Immature natural killer cell (primary cell): ENCODE results near the gene MED12L. TPM values are rescaled to one million over a fixed set of nuclear protein-coding genes. Genes with fewer than 3 reads are reported as not detected.

Experiments
- DNase-seq, 3 donors: peaks; one replicate each; pipeline ENCODE4 v3.0.0; 2022; ENCODE audit warnings: mixed read lengths in 1 of 3
- H3K27ac Mint-ChIP-seq, 6 donors: one replicate each; pipeline ENCODE4 v1.8.0; 2020; ENCODE audit warnings: mixed read lengths in 6 of 6, mild to moderate bottlenecking in 5 of 6, inconsistent platforms in 4 of 6, moderate library complexity in 3 of 6
- H3K27me3 Mint-ChIP-seq, 3 donors: one replicate each; pipeline ENCODE4 v1.8.0; 2020 to 2021; ENCODE audit warnings: low read depth in 3 of 3, mild to moderate bottlenecking in 3 of 3, mixed read lengths in 3 of 3, moderate library complexity in 3 of 3, inconsistent platforms in 1 of 3
- H3K36me3 Mint-ChIP-seq, 3 donors: one replicate each; pipeline ENCODE4 v1.8.0; 2020; ENCODE audit warnings: mixed read lengths in 3 of 3, inconsistent platforms in 2 of 3, mild to moderate bottlenecking in 2 of 3
- H3K4me1 Mint-ChIP-seq, 2 donors: one replicate each; pipeline ENCODE4 v1.8.0; 2020; ENCODE audit warnings: inconsistent platforms in 2 of 2, mild to moderate bottlenecking in 2 of 2, mixed read lengths in 2 of 2, moderate library complexity in 1 of 2
- H3K4me3 Mint-ChIP-seq, 5 donors: one replicate each; pipeline ENCODE4 v1.8.0; 2020; ENCODE audit warnings: mild to moderate bottlenecking in 5 of 5, mixed read lengths in 5 of 5, inconsistent platforms in 3 of 5, moderate library complexity in 3 of 5
- H3K9me3 Mint-ChIP-seq, 6 donors: one replicate each; pipeline ENCODE4 v1.8.0; 2020; ENCODE audit warnings: mild to moderate bottlenecking in 6 of 6, mixed read lengths in 6 of 6, inconsistent platforms in 4 of 6, moderate library complexity in 3 of 6
- polyA plus RNA-seq, 3 donors: library from polyadenylated mRNA; unstranded; fragments of 300-500 nt; fragmentation: Illumina TruSeq; gene quantifications; one replicate each; pipeline ENCODE4 v1.2.3, GENCODE V29; 2021

Gene MED12L
- polyA plus RNA-seq, 3 donors from 2014 or later, result 0.18 TPM; not detected in 2

- Mint-ChIP-seq H3K4me3 (no peak overlapping the region), H3K4me1 (peaks cover 35 to 46% of the 10 kb centered on the region in 2 donors), H3K36me3 (no peaks in the 10 kb centered on the region), H3K27me3 (peaks cover 2 to 4% (median 2%) of the 10 kb centered on the region in 3 donors), H3K9me3 (no peaks in the 10 kb centered on the region), H3K27ac (no peak overlapping the region)
- DNase-seq, result no peak
Observed at GRCh38 chr3:151303751-151304150, 218.3 kb downstream of the MED12L start.

DNA sequence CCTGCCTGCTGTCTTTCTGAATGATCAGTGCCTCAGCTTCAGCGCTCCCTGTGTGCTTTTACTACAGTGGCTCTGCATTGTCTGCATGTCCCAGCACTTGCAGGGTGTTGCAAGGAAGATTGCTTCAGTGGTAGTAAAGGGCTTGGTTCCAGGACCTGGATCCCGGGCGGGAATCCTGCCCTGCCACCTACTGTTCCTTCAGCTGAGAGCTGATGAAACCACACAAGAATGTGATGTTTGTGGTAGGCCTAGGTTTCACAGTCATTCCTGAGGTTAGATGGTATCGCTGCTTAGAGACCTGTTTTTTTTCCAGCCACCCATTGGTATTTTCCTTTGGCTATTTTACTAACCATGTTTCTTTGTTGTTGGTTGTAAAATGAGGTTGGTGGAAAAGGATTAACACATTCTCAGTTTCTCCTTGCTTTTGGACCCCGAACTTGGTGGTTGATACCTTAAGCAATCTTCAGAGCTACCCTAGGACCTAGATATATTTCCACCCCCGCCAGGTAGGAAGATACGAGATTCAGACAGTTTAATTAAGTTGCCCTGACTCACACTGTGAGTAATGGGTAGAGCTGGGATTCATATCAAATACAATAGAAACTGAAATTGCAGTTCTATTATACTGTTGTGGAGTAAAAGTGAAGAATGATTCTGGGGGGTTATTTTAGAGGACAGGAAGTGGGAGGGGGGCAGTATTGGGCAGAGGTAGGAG lies 219.8 kb downstream of the MED12L start:
- Mint-ChIP-seq H3K4me1 (peaks cover 35 to 53% of the 10 kb centered on the region in 2 donors), H3K36me3 (no peaks in the 10 kb centered on the region), H3K27me3 (peaks cover 2 to 4% (median 2%) of the 10 kb centered on the region in 3 donors), H3K4me3 (peak overlapping the region; percentile 8 to 68 (median 48)), H3K9me3 (no peaks in the 10 kb centered on the region), H3K27ac (peak overlapping the region in 1 of 6 donors; percentile 39)
- DNase-seq, result peak in 1 of 3 donors; percentile 19

GRCh38 chr3:151305775-151306151 lies 220.3 kb downstream of the MED12L start:
- Mint-ChIP-seq H3K36me3 (no peaks in the 10 kb centered on the region), H3K27ac (peak overlapping the region in 3 of 6 donors; percentile 9 to 36 (median 31)), H3K9me3 (no peaks in the 10 kb centered on the region), H3K4me3 (peak overlapping the region; percentile 8 to 68 (median 50)), H3K4me1 (peaks cover 35 to 53% of the 10 kb centered on the region in 2 donors), H3K27me3 (peaks cover 2 to 3% (median 2%) of the 10 kb centered on the region in 3 donors)
- DNase-seq, result no peak

DNA sequence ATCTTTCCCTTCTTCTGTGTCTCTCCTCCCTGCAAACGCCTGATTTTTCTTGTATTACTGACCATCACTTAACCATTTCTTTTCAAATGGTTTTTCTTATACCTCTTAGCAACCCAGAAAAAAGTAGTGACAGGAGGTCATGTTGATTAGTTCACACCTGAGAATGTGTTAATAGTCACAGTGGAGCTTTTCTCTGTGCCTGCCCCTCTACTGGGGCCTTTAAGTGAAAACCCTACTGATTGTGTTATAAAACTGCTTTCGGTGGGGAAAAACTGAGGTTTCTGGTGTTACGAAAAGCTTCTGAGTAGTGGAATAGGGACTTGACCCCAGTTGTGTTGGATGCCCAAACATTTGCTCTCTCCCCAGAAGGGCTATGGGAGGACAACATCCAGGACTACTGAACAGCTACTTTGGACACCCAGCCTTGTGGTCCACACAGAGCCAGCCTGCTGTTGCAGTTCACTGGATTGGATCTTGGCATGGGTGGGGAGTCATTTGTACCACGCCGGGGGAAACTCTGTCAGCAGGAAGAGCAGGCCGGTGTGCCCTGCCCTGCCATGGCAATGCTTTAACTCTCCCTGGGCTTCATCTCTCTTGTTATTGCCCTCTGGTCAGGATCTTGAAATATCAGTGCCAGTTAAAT lies 220.8 kb downstream of the MED12L start:
- no peak for DNase-seq
- Mint-ChIP-seq H3K9me3 (no peaks in the 10 kb centered on the region), H3K27ac (peak overlapping the region in 3 of 6 donors; percentile 9 to 45 (median 36)), H3K4me1 (peaks cover 35 to 53% of the 10 kb centered on the region in 2 donors), H3K27me3 (peaks cover 1 to 2% (median 2%) of the 10 kb centered on the region in 3 donors), H3K36me3 (no peaks in the 10 kb centered on the region), H3K4me3 (peak overlapping the region; percentile 25 to 68 (median 50))

DNA sequence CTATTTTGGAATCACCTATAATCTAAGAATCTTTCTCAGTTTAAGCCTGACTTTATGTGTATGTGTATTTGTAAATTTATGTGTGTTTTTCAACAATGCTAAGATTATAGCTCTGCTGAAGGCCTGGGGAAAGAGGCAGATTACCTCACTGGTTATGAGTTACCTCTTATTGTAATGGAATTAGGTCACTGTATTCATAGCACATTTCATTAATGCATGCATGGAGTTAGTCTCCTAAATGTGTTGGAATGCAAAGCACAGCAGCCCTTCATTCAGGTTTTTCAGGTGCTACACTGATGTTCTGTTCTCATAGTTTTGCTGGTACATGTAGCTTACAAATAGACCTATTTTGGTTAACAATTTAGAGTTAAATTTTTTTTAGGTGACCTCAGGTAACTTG lies 221.7 kb downstream of the MED12L start:
- peaks cover 35 to 53% of the 10 kb centered on the region in 2 donors for H3K4me1 Mint-ChIP-seq
- no peaks in the 10 kb centered on the region for H3K9me3 Mint-ChIP-seq
- H3K27ac Mint-ChIP-seq, result peak overlapping the region in 1 of 6 donors; percentile 20
- H3K27me3 Mint-ChIP-seq, result peaks cover 0 to 2% (median 2%) of the 10 kb centered on the region in 3 donors
- no peaks in the 10 kb centered on the region for H3K36me3 Mint-ChIP-seq
- no peak for DNase-seq
- H3K4me3 Mint-ChIP-seq, result no peak overlapping the region

DNA sequence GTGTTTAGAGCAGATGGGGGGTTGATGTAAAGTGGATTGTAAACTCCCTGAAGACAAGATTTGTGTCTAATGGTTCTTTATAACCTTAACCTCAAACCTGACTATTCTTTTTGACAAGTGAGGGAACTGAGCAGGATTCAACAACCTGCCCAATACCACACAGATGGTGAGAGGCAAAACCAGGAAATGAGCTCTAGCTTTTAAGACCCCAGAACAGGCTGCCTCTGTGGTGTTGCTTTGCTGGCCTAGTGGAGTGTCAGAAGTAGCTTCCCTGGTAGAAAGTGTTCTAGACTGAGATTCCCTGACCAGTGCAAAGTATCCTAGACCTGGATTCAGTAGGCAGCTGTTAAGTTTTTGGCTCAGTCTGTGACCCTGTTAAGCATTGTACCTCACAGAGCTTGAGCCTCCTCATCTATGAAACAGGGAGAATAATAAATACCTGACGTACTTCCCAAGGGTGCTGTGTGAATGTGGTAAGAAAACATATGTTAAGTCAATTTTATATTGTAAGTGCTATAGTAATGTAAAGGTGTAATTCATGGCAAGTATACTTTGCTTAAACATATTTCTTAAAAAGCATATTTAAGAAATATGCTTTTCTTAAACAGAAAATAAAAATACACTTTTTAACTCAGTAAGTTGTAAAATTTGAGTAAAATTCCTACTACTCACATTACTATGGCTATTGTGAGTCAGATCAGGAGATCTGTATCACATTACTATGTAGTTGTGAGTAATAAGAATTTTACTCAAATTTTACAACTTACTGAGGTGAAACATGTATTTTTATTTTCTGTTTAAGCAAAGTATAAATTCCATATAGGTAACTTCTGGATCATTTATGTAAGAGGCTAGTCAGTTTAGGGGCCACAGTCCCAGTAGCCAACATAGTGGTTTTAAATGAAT lies 222.4 kb downstream of the MED12L start:
- H3K27me3 Mint-ChIP-seq, result peaks cover 0 to 2% (median 2%) of the 10 kb centered on the region in 3 donors
- no peaks in the 10 kb centered on the region for H3K9me3 Mint-ChIP-seq
- peak overlapping the region in 1 of 5 donors; percentile 37 for H3K4me3 Mint-ChIP-seq
- no peaks in the 10 kb centered on the region for H3K36me3 Mint-ChIP-seq
- no peak for DNase-seq
- H3K27ac Mint-ChIP-seq, result peak overlapping the region in 1 of 6 donors; percentile 20
- peaks cover 35 to 53% of the 10 kb centered on the region in 2 donors for H3K4me1 Mint-ChIP-seq

DNA sequence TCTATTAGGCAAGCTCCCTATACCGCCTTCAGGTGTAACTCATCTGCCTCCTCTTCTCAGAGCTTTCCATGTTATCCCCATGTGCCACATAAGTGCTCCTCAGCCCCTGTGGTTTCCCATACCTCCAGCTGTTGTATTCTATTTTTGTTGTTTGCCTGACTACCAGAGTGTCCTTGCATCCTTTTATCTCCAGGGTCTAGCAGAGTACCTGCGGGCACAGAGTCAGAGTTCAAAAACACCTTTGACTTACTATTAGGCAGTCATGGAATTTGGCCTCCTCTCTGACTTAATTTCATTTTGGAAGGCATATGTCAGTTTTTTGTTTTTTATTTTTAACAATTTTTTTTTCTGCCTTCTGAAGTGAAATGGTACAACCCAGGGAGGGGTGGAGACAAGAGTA lies 224.1 kb downstream of the MED12L start:
- Mint-ChIP-seq H3K27ac (no peak overlapping the region), H3K4me3 (no peak overlapping the region), H3K4me1 (peaks cover 32 to 47% of the 10 kb centered on the region in 2 donors), H3K9me3 (no peaks in the 10 kb centered on the region), H3K27me3 (peaks cover 0 to 2% (median 0%) of the 10 kb centered on the region in 3 donors), H3K36me3 (no peaks in the 10 kb centered on the region)
- DNase-seq, result no peak

- H3K9me3 Mint-ChIP-seq, result no peaks in the 10 kb centered on the region
- H3K4me1 Mint-ChIP-seq, result peaks cover 0 to 14% of the 10 kb centered on the region in 2 donors
- no peaks in the 10 kb centered on the region for H3K36me3 Mint-ChIP-seq
Observed at GRCh38 chr3:151312972-151313371, 227.5 kb downstream of the MED12L start.

GRCh38 chr3:151314137-151314536 lies 228.7 kb downstream of the MED12L start:
- H3K27ac Mint-ChIP-seq, result no peak overlapping the region
- no peak for DNase-seq
- peaks cover 0 to 1% (median 0%) of the 10 kb centered on the region in 3 donors for H3K27me3 Mint-ChIP-seq
- no peaks in the 10 kb centered on the region for H3K9me3 Mint-ChIP-seq
- no peaks in the 10 kb centered on the region for H3K36me3 Mint-ChIP-seq
- H3K4me1 Mint-ChIP-seq, result peaks cover 0 to 3% of the 10 kb centered on the region in 2 donors
- no peak overlapping the region for H3K4me3 Mint-ChIP-seq

More at GRCh38 chr3:151312972-151313371, 227.5 kb downstream of the MED12L start:
- Mint-ChIP-seq H3K27me3 (peaks cover 0 to 1% (median 0%) of the 10 kb centered on the region in 3 donors), H3K4me3 (no peak overlapping the region), H3K27ac (no peak overlapping the region)
- no peak for DNase-seq

- Mint-ChIP-seq H3K4me1 (no peaks in the 10 kb centered on the region), H3K36me3 (no peaks in the 10 kb centered on the region)
Observed at GRCh38 chr3:151314593-151314992, 229.1 kb downstream of the MED12L start.

GRCh38 chr3:151315136-151315535 lies 229.7 kb downstream of the MED12L start:
- Mint-ChIP-seq H3K9me3 (no peaks in the 10 kb centered on the region), H3K4me3 (no peak overlapping the region), H3K36me3 (no peaks in the 10 kb centered on the region), H3K27ac (no peak overlapping the region), H3K27me3 (peaks cover 0 to 1% (median 0%) of the 10 kb centered on the region in 3 donors), H3K4me1 (no peaks in the 10 kb centered on the region)
- no peak for DNase-seq

More at GRCh38 chr3:151314593-151314992, 229.1 kb downstream of the MED12L start:
- Mint-ChIP-seq H3K9me3 (no peaks in the 10 kb centered on the region), H3K27ac (no peak overlapping the region), H3K4me3 (no peak overlapping the region), H3K27me3 (peaks cover 0 to 1% (median 0%) of the 10 kb centered on the region in 3 donors)
- no peak for DNase-seq

- DNase-seq, result no peak
- H3K36me3 Mint-ChIP-seq, result no peaks in the 10 kb centered on the region
- H3K27me3 Mint-ChIP-seq, result peaks cover 0 to 1% (median 0%) of the 10 kb centered on the region in 3 donors
- H3K9me3 Mint-ChIP-seq, result no peaks in the 10 kb centered on the region
- no peak overlapping the region for H3K4me3 Mint-ChIP-seq
- no peaks in the 10 kb centered on the region for H3K4me1 Mint-ChIP-seq
- H3K27ac Mint-ChIP-seq, result no peak overlapping the region
Observed at GRCh38 chr3:151315846-151316245, 230.4 kb downstream of the MED12L start.

GRCh38 chr3:151316267-151316991 lies 231.0 kb downstream of the MED12L start, which contains the start of gene GPR87:
TSS of gene GPR87 (minus strand) at chr3:151316820. CDS start at chr3:151300100, 16,720 bp downstream.
- Mint-ChIP-seq H3K27ac (no peak within 1 kb of the TSS), H3K9me3 (no peaks in the 10 kb centered on the region), H3K4me3 (no peak within 1 kb of the TSS)

More at GRCh38 chr3:151316267-151316991, 231.0 kb downstream of the MED12L start, which contains the start of gene GPR87:
- peaks cover 0 to 1% (median 0%) of the 10 kb centered on the region in 3 donors for H3K27me3 Mint-ChIP-seq
- no peaks in the 10 kb centered on the region for H3K4me1 Mint-ChIP-seq
- no peak for DNase-seq
- H3K36me3 Mint-ChIP-seq, result no peaks in the 10 kb centered on the region
